ENCODE data around the gene SPATA4.

DNA sequence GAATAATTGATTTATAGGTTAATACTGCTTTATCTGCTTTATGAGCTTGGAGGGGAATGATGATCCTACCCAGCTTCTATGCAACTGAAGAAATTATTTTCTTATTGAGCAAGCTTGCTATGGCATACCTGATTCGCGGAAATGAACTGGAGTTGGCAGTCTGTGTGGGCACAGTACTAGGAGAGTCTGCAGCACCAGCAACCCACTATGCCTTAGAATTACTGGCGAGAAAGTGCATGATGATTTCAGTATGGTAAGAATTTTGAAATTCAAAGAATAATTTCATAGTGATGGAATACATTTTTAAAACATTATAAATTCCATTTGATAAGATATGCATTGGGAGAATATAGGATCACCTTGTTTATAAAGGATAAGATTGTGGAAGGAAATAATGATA lies 32.3 kb downstream of the SPATA4 start:
- TF ChIP-seq, protein P1, sequence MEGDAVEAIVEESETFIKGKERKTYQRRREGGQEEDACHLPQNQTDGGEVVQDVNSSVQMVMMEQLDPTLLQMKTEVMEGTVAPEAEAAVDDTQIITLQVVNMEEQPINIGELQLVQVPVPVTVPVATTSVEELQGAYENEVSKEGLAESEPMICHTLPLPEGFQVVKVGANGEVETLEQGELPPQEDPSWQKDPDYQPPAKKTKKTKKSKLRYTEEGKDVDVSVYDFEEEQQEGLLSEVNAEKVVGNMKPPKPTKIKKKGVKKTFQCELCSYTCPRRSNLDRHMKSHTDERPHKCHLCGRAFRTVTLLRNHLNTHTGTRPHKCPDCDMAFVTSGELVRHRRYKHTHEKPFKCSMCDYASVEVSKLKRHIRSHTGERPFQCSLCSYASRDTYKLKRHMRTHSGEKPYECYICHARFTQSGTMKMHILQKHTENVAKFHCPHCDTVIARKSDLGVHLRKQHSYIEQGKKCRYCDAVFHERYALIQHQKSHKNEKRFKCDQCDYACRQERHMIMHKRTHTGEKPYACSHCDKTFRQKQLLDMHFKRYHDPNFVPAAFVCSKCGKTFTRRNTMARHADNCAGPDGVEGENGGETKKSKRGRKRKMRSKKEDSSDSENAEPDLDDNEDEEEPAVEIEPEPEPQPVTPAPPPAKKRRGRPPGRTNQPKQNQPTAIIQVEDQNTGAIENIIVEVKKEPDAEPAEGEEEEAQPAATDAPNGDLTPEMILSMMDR (IDR thresholded peaks at IDR 0.05; ENCODE audit: low read length): no peak
- TF ChIP-seq EZH2phosphoT487 (IDR thresholded peaks at IDR 0.05; ENCODE audit: low read length): no peak

All from MM.1S (cell line).